SK-N-SH treated with all-trans-retinoic acid at 6 μM for 48 hours (cell line): ENCODE results near the gene ABCA12.

ENCODE experiments used
- ATAC-seq: fragments of 200-7000 bp; cut with Tn5 transposase; 3 replicates; pipeline ENCODE4 v1.9.1; 2020; ENCODE audit warnings: mild to moderate bottlenecking, moderate library complexity
- ARNTL ChIP-seq: fragments of 450-650 bp; formaldehyde crosslinking; IDR thresholded peaks from 2 replicates; pipeline ENCODE4 v1.5.0; 2020; ENCODE audit warnings: low read depth, mild to moderate bottlenecking, moderate library complexity, borderline replicate concordance
- BACH2 ChIP-seq: fragments of 250-450 bp; sonication (Bioruptor Pico); IDR thresholded peaks from 2 replicates; pipeline ENCODE4 v1.9.0; 2021; ENCODE audit warnings: mild to moderate bottlenecking, borderline replicate concordance
- ESRRG ChIP-seq: fragments of 250-450 bp; sonication (Bioruptor Pico); IDR thresholded peaks from 2 replicates; pipeline ENCODE4 v1.6.1; 2021; ENCODE audit warnings: mild to moderate bottlenecking
- GLIS3 ChIP-seq: fragments of 250-450 bp; sonication (Bioruptor Pico); IDR thresholded peaks from 2 replicates; pipeline ENCODE4 v1.5.0; 2020; ENCODE audit warnings: mild to moderate bottlenecking, moderate library complexity
- ISL1 ChIP-seq: fragments of 250-450 bp; sonication (Bioruptor Pico); IDR thresholded peaks from 2 replicates; pipeline ENCODE4 v2.1.2; 2022; ENCODE audit warnings: mild to moderate bottlenecking, moderate library complexity
- OSR1 ChIP-seq: fragments of 250-450 bp; sonication (Bioruptor Pico); IDR thresholded peaks from 2 replicates; pipeline ENCODE4 v1.8.0; 2022; ENCODE audit warnings: moderate library complexity, mild to moderate bottlenecking, inconsistent platforms
- POU6F1 ChIP-seq: fragments of 250-450 bp; sonication (Bioruptor Pico); IDR thresholded peaks from 2 replicates; pipeline ENCODE4 v1.8.0; 2021; ENCODE audit warnings: low read depth, mild to moderate bottlenecking, moderate library complexity, borderline replicate concordance
- PPARA ChIP-seq: fragments of 250-450 bp; sonication (Bioruptor Pico); IDR thresholded peaks from 2 replicates; pipeline ENCODE4 v1.5.0; 2020; ENCODE audit warnings: mild to moderate bottlenecking, borderline replicate concordance
- RARB ChIP-seq: fragments of 250-450 bp; sonication (Bioruptor Pico); IDR thresholded peaks from 2 replicates; pipeline ENCODE4 v1.8.0; 2021; ENCODE audit warnings: mild to moderate bottlenecking, moderate library complexity
- SNAI2 ChIP-seq: fragments of 250-450 bp; sonication (Bioruptor Pico); IDR thresholded peaks from 2 replicates; pipeline ENCODE4 v1.5.0; 2020; ENCODE audit warnings: mild to moderate bottlenecking, moderate library complexity
- TCF4 ChIP-seq: fragments of 250-450 bp; sonication (Bioruptor Pico); IDR thresholded peaks from 2 replicates; pipeline ENCODE4 v1.8.0; 2021; ENCODE audit warnings: mild to moderate bottlenecking, moderate library complexity, borderline replicate concordance
- TOX ChIP-seq: fragments of 250-450 bp; sonication (Bioruptor Pico); IDR thresholded peaks from 2 replicates; pipeline ENCODE4 v1.8.0; 2021; ENCODE audit warnings: mild to moderate bottlenecking, moderate library complexity, borderline replicate concordance
- TSHZ2 ChIP-seq: fragments of 250-450 bp; sonication (Bioruptor Pico); IDR thresholded peaks from 2 replicates; pipeline ENCODE4 v1.5.0; 2020; ENCODE audit warnings: mild to moderate bottlenecking, moderate library complexity
- ZC3H10 ChIP-seq: fragments of 250-450 bp; sonication (Bioruptor Pico); IDR thresholded peaks from 2 replicates; pipeline ENCODE4 v1.5.1; 2021; ENCODE audit warnings: mild to moderate bottlenecking, moderate library complexity
- ZFP3 ChIP-seq: fragments of 250-450 bp; sonication (Bioruptor Pico); IDR thresholded peaks from 2 replicates; pipeline ENCODE4 v1.5.0; 2020; ENCODE audit warnings: mild to moderate bottlenecking, moderate library complexity
- ZFP30 ChIP-seq: fragments of 450-650 bp; formaldehyde crosslinking; IDR thresholded peaks from 2 replicates; pipeline ENCODE4 v1.5.0; 2022; ENCODE audit warnings: mild to moderate bottlenecking, moderate library complexity
- ZNF565 ChIP-seq: fragments of 450-650 bp; formaldehyde crosslinking; conservative IDR thresholded peaks from 2 replicates; pipeline ENCODE4 v1.5.0; 2020; ENCODE audit warnings: low read depth, mild to moderate bottlenecking, moderate library complexity
- ZNF70 ChIP-seq: fragments of 450-650 bp; formaldehyde crosslinking; IDR thresholded peaks from 2 replicates; pipeline ENCODE4 v1.5.0; 2020; ENCODE audit warnings: mild to moderate bottlenecking, moderate library complexity
- ZNF8 ChIP-seq: fragments of 450-650 bp; formaldehyde crosslinking; IDR thresholded peaks from 2 replicates; pipeline ENCODE4 v1.5.0; 2020; ENCODE audit warnings: mild to moderate bottlenecking, moderate library complexity
- TF ChIP-seq, protein P1 (sequence below): fragments of 250-450 bp; sonication (Bioruptor Pico); IDR thresholded peaks from 2 replicates; pipeline ENCODE4 v1.5.1; 2020; ENCODE audit warnings: low read depth, mild to moderate bottlenecking, moderate library complexity
- TF ChIP-seq, protein P2 (sequence below): fragments of 250-450 bp; sonication (Bioruptor Pico); IDR thresholded peaks from 2 replicates; pipeline ENCODE4 v1.8.0; 2020; ENCODE audit warnings: mild to moderate bottlenecking, moderate library complexity, borderline replicate concordance
- TF ChIP-seq, protein P3 (sequence below): fragments of 250-450 bp; sonication (Bioruptor Pico); IDR thresholded peaks from 2 replicates; pipeline ENCODE4 v1.5.1; 2021; ENCODE audit warnings: mild to moderate bottlenecking, moderate library complexity

ABCA12 gene

GRCh38 chr2:215082446-215082845 is 56.0 kb downstream of the ABCA12 start:
- ATAC-seq, result no peak
- TF ChIP-seq ZNF565 (CRISPR knock-in tag) (no peak), ZNF8 (CRISPR knock-in tag) (no peak), ESRRG (CRISPR knock-in tag) (no peak), POU6F1 (no peak), TOX (CRISPR knock-in tag) (no peak), RARB (CRISPR knock-in tag) (no peak), ZFP30 (CRISPR knock-in tag) (no peak), ZNF70 (no peak), GLIS3 (CRISPR knock-in tag) (no peak), OSR1 (CRISPR knock-in tag) (no peak), SNAI2 (CRISPR knock-in tag) (no peak), ZFP3 (CRISPR knock-in tag) (no peak), ZC3H10 (CRISPR knock-in tag) (no peak), BACH2 (CRISPR knock-in tag) (no peak), PPARA (CRISPR knock-in tag) (no peak), TSHZ2 (CRISPR knock-in tag) (no peak)
- TF ChIP-seq, protein P1, sequence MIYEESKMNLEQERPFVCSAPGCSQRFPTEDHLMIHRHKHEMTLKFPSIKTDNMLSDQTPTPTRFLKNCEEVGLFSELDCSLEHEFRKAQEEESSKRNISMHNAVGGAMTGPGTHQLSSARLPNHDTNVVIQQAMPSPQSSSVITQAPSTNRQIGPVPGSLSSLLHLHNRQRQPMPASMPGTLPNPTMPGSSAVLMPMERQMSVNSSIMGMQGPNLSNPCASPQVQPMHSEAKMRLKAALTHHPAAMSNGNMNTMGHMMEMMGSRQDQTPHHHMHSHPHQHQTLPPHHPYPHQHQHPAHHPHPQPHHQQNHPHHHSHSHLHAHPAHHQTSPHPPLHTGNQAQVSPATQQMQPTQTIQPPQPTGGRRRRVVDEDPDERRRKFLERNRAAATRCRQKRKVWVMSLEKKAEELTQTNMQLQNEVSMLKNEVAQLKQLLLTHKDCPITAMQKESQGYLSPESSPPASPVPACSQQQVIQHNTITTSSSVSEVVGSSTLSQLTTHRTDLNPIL (CRISPR knock-in tag), result no peak
- TF ChIP-seq, protein P2, sequence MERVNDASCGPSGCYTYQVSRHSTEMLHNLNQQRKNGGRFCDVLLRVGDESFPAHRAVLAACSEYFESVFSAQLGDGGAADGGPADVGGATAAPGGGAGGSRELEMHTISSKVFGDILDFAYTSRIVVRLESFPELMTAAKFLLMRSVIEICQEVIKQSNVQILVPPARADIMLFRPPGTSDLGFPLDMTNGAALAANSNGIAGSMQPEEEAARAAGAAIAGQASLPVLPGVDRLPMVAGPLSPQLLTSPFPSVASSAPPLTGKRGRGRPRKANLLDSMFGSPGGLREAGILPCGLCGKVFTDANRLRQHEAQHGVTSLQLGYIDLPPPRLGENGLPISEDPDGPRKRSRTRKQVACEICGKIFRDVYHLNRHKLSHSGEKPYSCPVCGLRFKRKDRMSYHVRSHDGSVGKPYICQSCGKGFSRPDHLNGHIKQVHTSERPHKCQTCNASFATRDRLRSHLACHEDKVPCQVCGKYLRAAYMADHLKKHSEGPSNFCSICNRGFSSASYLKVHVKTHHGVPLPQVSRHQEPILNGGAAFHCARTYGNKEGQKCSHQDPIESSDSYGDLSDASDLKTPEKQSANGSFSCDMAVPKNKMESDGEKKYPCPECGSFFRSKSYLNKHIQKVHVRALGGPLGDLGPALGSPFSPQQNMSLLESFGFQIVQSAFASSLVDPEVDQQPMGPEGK (CRISPR knock-in tag), result no peak
- TF ChIP-seq, protein P3, sequence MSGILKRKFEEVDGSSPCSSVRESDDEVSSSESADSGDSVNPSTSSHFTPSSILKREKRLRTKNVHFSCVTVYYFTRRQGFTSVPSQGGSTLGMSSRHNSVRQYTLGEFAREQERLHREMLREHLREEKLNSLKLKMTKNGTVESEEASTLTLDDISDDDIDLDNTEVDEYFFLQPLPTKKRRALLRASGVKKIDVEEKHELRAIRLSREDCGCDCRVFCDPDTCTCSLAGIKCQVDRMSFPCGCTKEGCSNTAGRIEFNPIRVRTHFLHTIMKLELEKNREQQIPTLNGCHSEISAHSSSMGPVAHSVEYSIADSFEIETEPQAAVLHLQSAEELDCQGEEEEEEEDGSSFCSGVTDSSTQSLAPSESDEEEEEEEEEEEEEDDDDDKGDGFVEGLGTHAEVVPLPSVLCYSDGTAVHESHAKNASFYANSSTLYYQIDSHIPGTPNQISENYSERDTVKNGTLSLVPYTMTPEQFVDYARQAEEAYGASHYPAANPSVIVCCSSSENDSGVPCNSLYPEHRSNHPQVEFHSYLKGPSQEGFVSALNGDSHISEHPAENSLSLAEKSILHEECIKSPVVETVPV, result no peak

GRCh38 chr2:215080545-215080944 is 57.9 kb downstream of the ABCA12 start:
- no peak for TF ChIP-seq PPARA (CRISPR knock-in tag)
- TF ChIP-seq, all 23 proteins: peak for 0
- ATAC-seq, result no peak

DNA sequence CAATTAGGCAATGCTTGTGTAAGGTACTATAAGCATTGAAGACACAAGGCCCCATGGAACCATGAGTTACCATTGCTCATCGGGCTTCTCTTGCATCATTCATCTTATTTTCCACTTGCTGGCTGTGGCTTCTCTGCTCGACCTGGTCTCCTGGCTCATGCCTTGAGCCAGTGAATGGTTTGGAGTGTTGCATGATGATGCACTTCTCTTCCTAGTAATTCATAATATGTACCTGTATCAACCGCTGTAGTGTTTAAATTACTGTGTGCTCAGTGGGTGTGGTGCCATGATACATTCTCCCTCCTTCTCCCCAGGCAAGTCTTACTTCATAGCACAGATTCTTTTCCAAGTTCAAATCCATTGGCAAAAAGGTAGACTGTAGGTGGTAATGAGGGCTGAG is 66.8 kb downstream of the ABCA12 start:
- no peak for ATAC-seq
- no peak for TF ChIP-seq TCF4 (CRISPR knock-in tag)
- TF ChIP-seq ARNTL (CRISPR knock-in tag), result no peak
- no peak for TF ChIP-seq ZC3H10 (CRISPR knock-in tag)
- no peak for TF ChIP-seq BACH2 (CRISPR knock-in tag)
- no peak for TF ChIP-seq OSR1 (CRISPR knock-in tag)
- no peak for TF ChIP-seq ESRRG (CRISPR knock-in tag)
- TF ChIP-seq PPARA (CRISPR knock-in tag), result no peak
- no peak for TF ChIP-seq TSHZ2 (CRISPR knock-in tag)
- TF ChIP-seq, protein P3, result no peak
- no peak for TF ChIP-seq ISL1 (CRISPR knock-in tag)
